A673 (cell line): ENCODE results near the gene WFDC9.

Source experiments
- CTCF ChIP-seq: fragments of 300-800, 200-600 bp; sonication (generic); conservative IDR thresholded peaks from 2 replicates; pipeline ENCODE4 v1.5.1; 2017; ENCODE audit warnings: low read depth, mild to moderate bottlenecking, antibody characterized with exemption, low read length, moderate library complexity, mixed read lengths
- EZH2 ChIP-seq: fragments of 200-600 bp; sonication (generic); IDR thresholded peaks from 2 replicates; pipeline ENCODE4 v1.6.1; 2017; ENCODE audit warnings: borderline replicate concordance, low read depth, mild to moderate bottlenecking, mixed read lengths, antibody characterized with exemption, low read length; ENCODE audit not compliant: poor library complexity, severe bottlenecking

- no peak for TF ChIP-seq CTCF
- TF ChIP-seq EZH2 = no peak
Measured at GRCh38 chr20:45607810-45608209, 23.3 kb downstream of the WFDC9 start.
